ENCODE data around the gene AMOTL1. TPM values are rescaled to one million over a fixed set of nuclear protein-coding genes. Genes with fewer than 3 reads are reported as not detected.

The AMOTL1 gene
- total and polyA plus RNA-seq, 7 donors: 0.69 to 161 (median 96.3) TPM

GRCh38 chr11:94800414-94800813, 32.3 kb downstream of the AMOTL1 start:
- Histone ChIP-seq H3K27me3 (no peaks in the 10 kb centered on the region), H3K4me3 (no peak overlapping the region), H3K27ac (peak overlapping the region; percentile 43 to 80 (median 76)), H3K4me1 (peaks cover 0 to 100% (median 85%) of the 10 kb centered on the region in 4 donors), H3K36me3 (peaks cover 0 to 32% (median 9%) of the 10 kb centered on the region in 4 donors), H3K9me3 (no peaks in the 10 kb centered on the region)
- WGBS, 2 donors: 10 to 55% methylated on average over 1 of the region's 1 CpG
- TF ChIP-seq, protein P1, sequence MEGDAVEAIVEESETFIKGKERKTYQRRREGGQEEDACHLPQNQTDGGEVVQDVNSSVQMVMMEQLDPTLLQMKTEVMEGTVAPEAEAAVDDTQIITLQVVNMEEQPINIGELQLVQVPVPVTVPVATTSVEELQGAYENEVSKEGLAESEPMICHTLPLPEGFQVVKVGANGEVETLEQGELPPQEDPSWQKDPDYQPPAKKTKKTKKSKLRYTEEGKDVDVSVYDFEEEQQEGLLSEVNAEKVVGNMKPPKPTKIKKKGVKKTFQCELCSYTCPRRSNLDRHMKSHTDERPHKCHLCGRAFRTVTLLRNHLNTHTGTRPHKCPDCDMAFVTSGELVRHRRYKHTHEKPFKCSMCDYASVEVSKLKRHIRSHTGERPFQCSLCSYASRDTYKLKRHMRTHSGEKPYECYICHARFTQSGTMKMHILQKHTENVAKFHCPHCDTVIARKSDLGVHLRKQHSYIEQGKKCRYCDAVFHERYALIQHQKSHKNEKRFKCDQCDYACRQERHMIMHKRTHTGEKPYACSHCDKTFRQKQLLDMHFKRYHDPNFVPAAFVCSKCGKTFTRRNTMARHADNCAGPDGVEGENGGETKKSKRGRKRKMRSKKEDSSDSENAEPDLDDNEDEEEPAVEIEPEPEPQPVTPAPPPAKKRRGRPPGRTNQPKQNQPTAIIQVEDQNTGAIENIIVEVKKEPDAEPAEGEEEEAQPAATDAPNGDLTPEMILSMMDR (IDR thresholded peaks at IDR 0.05): no peak
- no peak for TF ChIP-seq EP300 (IDR thresholded peaks at IDR 0.05)
- peak; percentile 41 to 59 (median 48) for TF ChIP-seq POLR2AphosphoS5 (IDR thresholded peaks at IDR 0.05)
- TF ChIP-seq POLR2A (IDR thresholded peaks at IDR 0.05): no peak
- intact Hi-C loops (cut with DNase I): no loop called here
- peak; percentile 85 for DNase-seq

DNA sequence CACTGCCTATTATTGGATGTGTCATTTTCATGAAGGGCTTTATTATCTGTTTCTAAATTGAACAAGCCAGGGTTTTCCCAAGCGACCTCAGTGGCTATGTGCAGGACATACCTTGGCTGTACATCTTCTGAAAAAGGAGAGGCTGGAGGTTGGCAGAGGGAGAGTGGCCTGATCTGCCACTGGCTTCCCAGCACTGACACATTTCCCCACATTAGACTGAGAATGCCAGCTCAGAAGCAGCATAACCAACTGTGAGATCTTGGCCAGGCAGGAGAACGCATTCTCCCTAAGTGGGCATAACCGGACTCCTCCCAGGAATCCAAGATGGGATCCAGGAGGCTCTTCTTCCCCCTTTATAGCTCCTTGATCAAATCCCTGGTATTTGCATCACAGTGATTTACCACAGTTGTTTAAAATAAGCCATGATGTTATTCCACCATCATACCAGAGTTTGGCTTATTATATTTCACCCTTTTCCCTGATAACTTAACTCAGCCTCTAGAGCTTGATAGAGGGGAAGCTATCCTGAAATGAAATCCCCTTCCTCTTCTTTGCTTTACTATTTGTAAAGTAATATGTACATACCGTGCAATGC, 33.8 kb downstream of the AMOTL1 start:
- Histone ChIP-seq H3K4me3 (no peak overlapping the region), H3K27me3 (no peaks in the 10 kb centered on the region), H3K4me1 (peaks cover 0 to 100% (median 86%) of the 10 kb centered on the region in 4 donors), H3K27ac (peak overlapping the region; percentile 33 to 80 (median 76)), H3K9me3 (no peaks in the 10 kb centered on the region), H3K36me3 (peaks cover 0 to 32% (median 9%) of the 10 kb centered on the region in 4 donors)
- TF ChIP-seq EP300 (IDR thresholded peaks at IDR 0.05): peak in 1 of 4 donors; percentile 8
- no peak for TF ChIP-seq POLR2A (IDR thresholded peaks at IDR 0.05)
- intact Hi-C loops (cut with DNase I): no loop called here
- DNase-seq: no peak
- 88 to 90% methylated on average over 4 of the region's 4 CpGs for WGBS, 2 donors

GRCh38 chr11:94802501-94802900, 34.3 kb downstream of the AMOTL1 start:
- TF ChIP-seq, protein P1 (IDR thresholded peaks at IDR 0.05): no peak
- no peak for TF ChIP-seq POLR2A (IDR thresholded peaks at IDR 0.05)
- TF ChIP-seq POLR2AphosphoS5 (IDR thresholded peaks at IDR 0.05): no peak
- TF ChIP-seq EP300 (IDR thresholded peaks at IDR 0.05): no peak
- 86 to 91% methylated on average over 5 of the region's 5 CpGs for WGBS, 2 donors
- intact Hi-C loops (cut with DNase I): no loop called here
- peak overlapping the region; percentile 33 to 80 (median 76) for H3K27ac ChIP-seq
- H3K36me3 ChIP-seq: peaks cover 0 to 32% (median 9%) of the 10 kb centered on the region in 4 donors
- no peak overlapping the region for H3K4me3 ChIP-seq
- no peaks in the 10 kb centered on the region for H3K27me3 ChIP-seq
- no peaks in the 10 kb centered on the region for H3K9me3 ChIP-seq
- peaks cover 0 to 100% (median 83%) of the 10 kb centered on the region in 4 donors for H3K4me1 ChIP-seq
- DNase-seq: no peak

GRCh38 chr11:94803491-94803890, 35.3 kb downstream of the AMOTL1 start:
- H3K27ac ChIP-seq: peak overlapping the region in 3 of 4 donors; percentile 75 to 80 (median 76)
- H3K27me3 ChIP-seq: no peaks in the 10 kb centered on the region
- TF ChIP-seq POLR2A (IDR thresholded peaks at IDR 0.05) (no peak), POLR2AphosphoS5 (IDR thresholded peaks at IDR 0.05) (no peak), EP300 (IDR thresholded peaks at IDR 0.05) (no peak)
- TF ChIP-seq, protein P1 (IDR thresholded peaks at IDR 0.05): no peak
- H3K36me3 ChIP-seq: peaks cover 0 to 32% (median 9%) of the 10 kb centered on the region in 4 donors
- H3K9me3 ChIP-seq: no peaks in the 10 kb centered on the region
- H3K4me3 ChIP-seq: no peak overlapping the region
- intact Hi-C loops (cut with DNase I): no loop called here
- H3K4me1 ChIP-seq: peaks cover 0 to 94% (median 79%) of the 10 kb centered on the region in 4 donors
- DNase-seq: no peak

DNA sequence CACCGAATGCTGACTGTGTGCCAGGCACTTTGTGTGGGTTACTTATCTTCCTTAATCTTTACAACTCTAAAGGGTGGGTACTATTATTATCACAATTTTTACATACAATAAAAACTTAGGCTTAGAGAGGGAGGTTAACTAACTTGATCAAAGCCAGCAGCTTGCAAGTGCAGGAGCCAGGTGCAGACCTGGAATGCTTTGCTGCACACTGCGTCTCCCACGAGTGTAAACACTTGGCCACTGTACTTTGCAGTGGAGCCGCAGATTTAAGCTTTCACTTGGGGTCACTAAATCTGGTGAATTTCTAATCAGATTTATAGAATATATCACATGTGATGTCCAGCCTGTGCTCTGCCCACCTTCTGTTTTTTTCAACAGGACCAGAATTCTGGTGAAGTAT, 36.7 kb downstream of the AMOTL1 start:
- TF ChIP-seq, protein P1 (IDR thresholded peaks at IDR 0.05): no peak
- no peak for TF ChIP-seq EP300 (IDR thresholded peaks at IDR 0.05)
- TF ChIP-seq POLR2A (IDR thresholded peaks at IDR 0.05): no peak
- TF ChIP-seq POLR2AphosphoS5 (IDR thresholded peaks at IDR 0.05): no peak
- no peak overlapping the region for H3K4me3 ChIP-seq
- peak overlapping the region; percentile 46 to 75 (median 62) for H3K27ac ChIP-seq
- DNase-seq: no peak
- no peaks in the 10 kb centered on the region for H3K27me3 ChIP-seq
- WGBS, 2 donors: 30 to 77% methylated on average over 4 of the region's 4 CpGs
- no peaks in the 10 kb centered on the region for H3K9me3 ChIP-seq
- intact Hi-C loops (cut with DNase I): no loop called here
- H3K36me3 ChIP-seq: peaks cover 0 to 23% (median 4%) of the 10 kb centered on the region in 4 donors
- H3K4me1 ChIP-seq: peaks cover 0 to 92% (median 79%) of the 10 kb centered on the region in 4 donors

Data from sigmoid colon (tissue), 7 donors.